Body of pancreas (tissue), 4 donors: ENCODE measurements around the gene TMEM30B. TPM values are rescaled to one million over a fixed set of nuclear protein-coding genes. Genes with fewer than 3 reads are reported as not detected.

Source experiments
- ATAC-seq: fragments of 150-250 bp; one replicate; pipeline ENCODE4 v1.9.1; 2016
- DNase-seq, 4 donors: peaks; one replicate each; pipeline ENCODE4 v3.0.0-alpha.2; 2019
- H3K27ac ChIP-seq, 4 donors: fragments of 200-600 bp; sonication (generic); 1 replicate in 3 of 4; 2 replicates in 1 of 4; pipeline versions ENCODE4 v1.5.1 to v1.6.1; 2016 to 2019; ENCODE audit warnings: mild to moderate bottlenecking in 1 of 4, mixed read lengths in 1 of 4, moderate library complexity in 1 of 4
- H3K27me3 ChIP-seq, 2 donors: fragments of 200-600 bp; sonication (generic); one replicate each; pipeline ENCODE4 v1.6.0; 2016; ENCODE audit warnings: mild to moderate bottlenecking in 1 of 2
- H3K36me3 ChIP-seq, 2 donors: fragments of 200-600 bp; sonication (generic); replicated peaks in 1 of 2; 2 replicates each; pipeline ENCODE4 v1.5.1; 2016; ENCODE audit warnings: low read depth in 2 of 2; ENCODE audit not compliant: insufficient read depth in 1 of 2
- H3K4me1 ChIP-seq: fragments of 200-600 bp; sonication (generic); one replicate; pipeline ENCODE4 v1.6.0; 2016
- H3K4me3 ChIP-seq, 2 donors: fragments of 200-600 bp; sonication (generic); 1 replicate in 1 of 2; 2 replicates in 1 of 2; pipeline ENCODE4 v1.5.1; 2016 to 2019
- H3K9me3 ChIP-seq, 3 donors: fragments of 200-600 bp; sonication (generic); 1 replicate in 2 of 3; 2 replicates in 1 of 3; pipeline ENCODE4 v1.5.1; 2016
- POLR2A ChIP-seq, 3 donors: fragments of 450-650 bp; IDR thresholded peaks; one replicate each; pipeline ENCODE4 v1.6.1; 2016; ENCODE audit warnings: antibody characterized with exemption in 3 of 3, mild to moderate bottlenecking in 2 of 3
- WGBS, 2 donors: methylation state at CpG; one replicate each; pipeline ENCODE4 v1.1.5; 2017; 5-methylcytosine and 5-hydroxymethylcytosine counted together
- intact Hi-C: fragments of 100-400 bp; cut with DNase I; formaldehyde crosslinking; loops from one replicate; pipeline ENCODE4 v1.15.1; 2023
- total RNA-seq, 2 donors: library from RNA; depleted of rRNA; stranded (reverse); fragments of >200 nt; gene quantifications; one replicate each; pipeline ENCODE4 v1.1.0, GENCODE V29; 2016
- TF ChIP-seq, protein P1 (sequence below), 7 experiments: fragments of 450-650 bp in 4 of 7; fragments of 200-600 bp in 3 of 7; sonication (generic) in 3 of 7; IDR thresholded peaks; one replicate each; pipeline ENCODE4 v1.5.1; 2016 to 2019; ENCODE audit warnings: antibody characterized with exemption in 7 of 7

Gene TMEM30B
- total RNA-seq, 2 donors from 2014 or later, result 14.5 to 30.4 TPM

DNA sequence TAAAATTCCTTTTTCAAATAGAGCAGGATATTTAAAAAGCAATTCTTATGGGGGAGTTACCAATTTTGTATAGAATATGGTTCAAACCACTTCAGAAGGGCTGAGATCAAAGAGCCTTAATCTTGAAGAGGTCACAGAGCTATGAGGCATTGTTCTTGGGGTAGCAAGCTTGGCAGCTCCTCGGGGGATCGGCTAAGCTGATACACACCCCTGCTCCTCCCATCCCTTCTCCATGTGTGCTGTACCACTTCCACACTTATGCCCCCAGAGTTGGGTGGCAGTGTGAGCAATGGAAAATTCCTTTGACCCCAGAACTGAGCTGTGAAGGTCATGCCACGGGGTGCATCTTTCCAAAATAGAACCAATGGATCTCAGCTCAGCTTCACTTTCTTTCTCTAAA is 15.0 kb upstream of the TMEM30B start:
- intact Hi-C loops, result no loop called here
- ATAC-seq (no peak), DNase-seq (no peak)
- Histone ChIP-seq H3K4me3 (no peak overlapping the region), H3K27me3 (no peaks in the 10 kb centered on the region), H3K27ac (no peak overlapping the region), H3K9me3 (no peaks in the 10 kb centered on the region), H3K36me3 (no peaks in the 10 kb centered on the region), H3K4me1 (no peaks in the 10 kb centered on the region)
- no peak for TF ChIP-seq POLR2A (IDR thresholded peaks at IDR 0.05)
- TF ChIP-seq, protein P1, sequence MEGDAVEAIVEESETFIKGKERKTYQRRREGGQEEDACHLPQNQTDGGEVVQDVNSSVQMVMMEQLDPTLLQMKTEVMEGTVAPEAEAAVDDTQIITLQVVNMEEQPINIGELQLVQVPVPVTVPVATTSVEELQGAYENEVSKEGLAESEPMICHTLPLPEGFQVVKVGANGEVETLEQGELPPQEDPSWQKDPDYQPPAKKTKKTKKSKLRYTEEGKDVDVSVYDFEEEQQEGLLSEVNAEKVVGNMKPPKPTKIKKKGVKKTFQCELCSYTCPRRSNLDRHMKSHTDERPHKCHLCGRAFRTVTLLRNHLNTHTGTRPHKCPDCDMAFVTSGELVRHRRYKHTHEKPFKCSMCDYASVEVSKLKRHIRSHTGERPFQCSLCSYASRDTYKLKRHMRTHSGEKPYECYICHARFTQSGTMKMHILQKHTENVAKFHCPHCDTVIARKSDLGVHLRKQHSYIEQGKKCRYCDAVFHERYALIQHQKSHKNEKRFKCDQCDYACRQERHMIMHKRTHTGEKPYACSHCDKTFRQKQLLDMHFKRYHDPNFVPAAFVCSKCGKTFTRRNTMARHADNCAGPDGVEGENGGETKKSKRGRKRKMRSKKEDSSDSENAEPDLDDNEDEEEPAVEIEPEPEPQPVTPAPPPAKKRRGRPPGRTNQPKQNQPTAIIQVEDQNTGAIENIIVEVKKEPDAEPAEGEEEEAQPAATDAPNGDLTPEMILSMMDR (IDR thresholded peaks at IDR 0.05), result no peak
- WGBS, 2 donors, result 23 to 34% methylated on average over 3 of the region's 3 CpGs

DNA sequence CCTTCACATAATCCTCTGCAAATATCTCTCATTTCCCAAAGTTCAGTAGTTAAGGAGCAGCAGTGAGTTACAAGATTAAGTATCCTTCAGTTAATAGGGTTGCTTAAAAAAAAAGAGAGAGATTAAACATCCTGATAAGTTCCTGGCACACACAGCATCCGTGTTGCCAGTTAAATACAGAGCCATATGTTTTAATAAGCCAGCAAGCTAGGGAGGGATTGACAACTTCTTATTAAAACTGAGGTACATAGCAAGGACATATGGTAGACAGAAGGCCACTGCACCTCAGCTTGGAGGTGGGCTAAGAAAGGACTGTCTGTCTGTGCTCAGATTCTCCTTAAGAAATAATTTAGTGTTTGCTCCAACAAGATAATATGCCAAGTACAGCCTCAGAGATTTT is 9.6 kb upstream of the TMEM30B start:
- TF ChIP-seq POLR2A (IDR thresholded peaks at IDR 0.05), result no peak
- TF ChIP-seq, protein P1 (IDR thresholded peaks at IDR 0.05), result no peak
- Histone ChIP-seq H3K27me3 (no peaks in the 10 kb centered on the region), H3K27ac (no peak overlapping the region), H3K4me1 (peaks cover 9% of the 10 kb centered on the region), H3K4me3 (no peak overlapping the region), H3K9me3 (no peaks in the 10 kb centered on the region), H3K36me3 (no peaks in the 10 kb centered on the region)
- DNase-seq (no peak), ATAC-seq (no peak)
- intact Hi-C loops, result no loop called here
- WGBS, 2 donors, result 30 to 46% methylated on average over 1 of the region's 1 CpG

DNA sequence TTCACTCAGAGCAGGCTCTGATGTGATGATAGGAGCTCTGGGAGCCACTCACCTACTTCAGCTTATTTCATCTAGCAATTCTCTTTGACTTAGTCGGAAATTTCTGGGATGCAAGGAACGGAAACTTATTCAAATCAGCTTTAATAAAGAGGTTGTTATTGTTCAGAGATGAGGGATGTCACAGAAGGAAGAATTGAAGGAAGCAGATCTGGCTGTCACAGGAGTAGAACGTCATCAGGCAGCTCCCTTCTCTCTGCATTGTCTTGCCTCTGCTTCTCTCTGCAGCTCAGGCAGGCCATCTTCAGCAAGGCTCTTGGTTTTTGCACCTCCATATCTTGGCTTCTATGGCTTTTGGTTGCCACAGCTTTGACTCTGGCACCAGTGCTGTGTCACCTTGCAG is 7.6 kb upstream of the TMEM30B start:
- Histone ChIP-seq H3K27ac (peak overlapping the region in 2 of 4 donors; percentile 35 to 37), H3K4me3 (no peak overlapping the region), H3K4me1 (peaks cover 26% of the 10 kb centered on the region), H3K9me3 (no peaks in the 10 kb centered on the region), H3K27me3 (no peaks in the 10 kb centered on the region), H3K36me3 (no peaks in the 10 kb centered on the region)
- ATAC-seq (no peak), DNase-seq (no peak)
- TF ChIP-seq, protein P1 (IDR thresholded peaks at IDR 0.05), result no peak
- no peak for TF ChIP-seq POLR2A (IDR thresholded peaks at IDR 0.05)
- intact Hi-C loops, result no loop called here
- 58 to 61% methylated on average over 3 of the region's 3 CpGs for WGBS, 2 donors

DNA sequence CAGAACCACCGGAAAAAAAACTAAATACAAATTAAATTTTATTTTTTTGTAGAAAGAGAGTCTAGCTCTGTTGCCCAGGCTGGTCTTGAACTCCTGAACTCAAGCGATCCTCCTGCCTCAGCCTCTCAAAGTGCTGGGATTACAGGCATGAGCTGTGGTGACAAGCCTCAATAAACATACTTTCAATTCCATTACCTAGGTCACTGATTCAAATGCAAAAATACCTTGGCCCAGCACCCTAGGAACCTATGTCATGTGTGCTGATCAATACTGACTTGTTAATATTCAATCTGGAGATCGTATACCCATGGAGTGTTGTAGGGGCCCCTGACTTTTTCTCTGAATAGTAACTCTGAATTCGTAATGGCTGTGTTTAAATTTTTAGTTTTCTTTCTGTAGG is 7.1 kb upstream of the TMEM30B start:
- Histone ChIP-seq H3K4me1 (peaks cover 28% of the 10 kb centered on the region), H3K9me3 (no peaks in the 10 kb centered on the region), H3K27me3 (no peaks in the 10 kb centered on the region), H3K27ac (peak overlapping the region in 2 of 4 donors; percentile 35 to 37), H3K36me3 (no peaks in the 10 kb centered on the region), H3K4me3 (no peak overlapping the region)
- WGBS, 2 donors, result 47 to 51% methylated on average over 4 of the region's 4 CpGs
- intact Hi-C loops, result no loop called here
- DNase-seq (no peak), ATAC-seq (no peak)
- no peak for TF ChIP-seq POLR2A (IDR thresholded peaks at IDR 0.05)
- TF ChIP-seq, protein P1 (IDR thresholded peaks at IDR 0.05), result no peak

DNA sequence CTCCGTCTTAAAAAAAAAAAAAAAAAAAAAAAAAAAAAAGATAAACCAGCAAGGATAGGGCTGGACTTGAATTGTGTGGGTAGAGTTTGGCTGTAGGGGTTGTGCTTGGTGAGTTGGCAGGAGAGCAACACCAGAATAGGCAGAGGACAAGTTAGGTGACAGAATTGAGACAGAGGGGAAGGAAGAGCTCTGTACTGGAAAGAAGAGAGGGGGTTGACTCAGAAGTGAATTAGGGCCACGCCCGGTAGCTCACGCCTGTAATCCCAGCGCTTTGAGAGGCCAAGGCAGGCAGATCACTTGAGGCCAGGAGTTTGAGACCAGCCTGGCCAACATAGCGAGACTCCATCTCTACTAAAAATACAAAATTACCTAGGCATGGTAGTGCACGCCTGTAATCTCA is 6.1 kb upstream of the TMEM30B start:
- H3K4me3 ChIP-seq, result no peak overlapping the region
- 83 to 85% methylated on average over 7 of the region's 7 CpGs for WGBS, 2 donors
- no peaks in the 10 kb centered on the region for H3K36me3 ChIP-seq
- intact Hi-C loops, result no loop called here
- ATAC-seq (no peak), DNase-seq (no peak)
- H3K4me1 ChIP-seq, result peaks cover 34% of the 10 kb centered on the region
- TF ChIP-seq, protein P1 (IDR thresholded peaks at IDR 0.05), result no peak
- TF ChIP-seq POLR2A (IDR thresholded peaks at IDR 0.05), result no peak
- no peaks in the 10 kb centered on the region for H3K27me3 ChIP-seq
- no peaks in the 10 kb centered on the region for H3K9me3 ChIP-seq
- H3K27ac ChIP-seq, result no peak overlapping the region
